H1 (cell line): ENCODE results near the gene TMUB1. TPM values are rescaled to one million over a fixed set of nuclear protein-coding genes. Genes with fewer than 3 reads are reported as not detected.

Experiments
- ATF3 ChIP-seq: IDR thresholded peaks from 2 replicates; pipeline ENCODE4 v1.6.1; 2011; ENCODE audit warnings: low read depth, mild to moderate bottlenecking, low read length; ENCODE audit not compliant: insufficient read depth
- CEBPB ChIP-seq: IDR thresholded peaks from 2 replicates; pipeline ENCODE4 v1.6.1; 2012; ENCODE audit warnings: low read depth, low read length
- CTBP2 ChIP-seq: IDR thresholded peaks from 2 replicates; pipeline ENCODE4 v1.7.0; 2011; ENCODE audit warnings: borderline replicate concordance, mild to moderate bottlenecking, moderate library complexity, mixed read lengths, low read length; ENCODE audit not compliant: insufficient read depth, insufficient read length
- GABPA ChIP-seq: IDR thresholded peaks from 2 replicates; pipeline ENCODE4 v1.6.1; 2011; ENCODE audit warnings: mild to moderate bottlenecking, low read length, moderate library complexity, borderline replicate concordance; ENCODE audit not compliant: insufficient read depth
- KDM1A ChIP-seq: fragments of 200-600, 300-600 bp; sonication (generic); IDR thresholded peaks from 2 replicates; pipeline ENCODE4 v1.7.1; 2016; ENCODE audit warnings: mild to moderate bottlenecking, low read length, borderline replicate concordance
- KDM4A ChIP-seq: IDR thresholded peaks from one replicate; pipeline ENCODE4 v1.7.1; 2012; ENCODE audit warnings: low read depth, mild to moderate bottlenecking, moderate library complexity, low read length, inconsistent platforms; ENCODE audit not compliant: severe bottlenecking
- SP1 ChIP-seq: IDR thresholded peaks from 2 replicates; pipeline ENCODE4 v1.6.1; 2011; ENCODE audit warnings: low read depth, low read length
- polyA plus RNA-seq, 7 experiments: library from polyadenylated mRNA; depleted of rRNA in 3 of 7; stranded (reverse) in 5 of 7; unstranded in 2 of 7; fragments of >200 nt in 5 of 7; fragments of 200-250 nt in 2 of 7; gene quantifications; 1 replicate in 5 of 7; 2 replicates in 1 of 7; 4 replicates in 1 of 7; pipeline versions ENCODE4 v1.2.1 to v1.2.3, GENCODE V29; 2011 to 2013; ENCODE audit warnings: missing spikeins in 2 of 7, mixed read lengths in 2 of 7
- total RNA-seq: library from RNA; stranded (reverse); fragmentation: NEBNext Ultra II Directional; extraction: Animal tissue kit (Norgen Biotek cat#: 25700); gene quantifications from 2 replicates; pipeline ENCODE4 v1.2.1, GENCODE V29; 2021

TMUB1 gene
- total and polyA plus RNA-seq, 2 of the 8 experiments (the other 6 are each of a cell fraction or from before 2014, with no cell fraction given): 41.4 to 56.2 TPM

GRCh38 chr7:151085691-151086620 lies 2.7 kb upstream of the TMUB1 start, which contains the start of gene AGAP3 (continued):
- TF ChIP-seq CTBP2 (no peak), GABPA (no peak), CEBPB (no peak), SP1 (no peak), ATF3 (no peak), KDM4A (peak; percentile 59), KDM1A (no peak)
